Tibial nerve (tissue), 4 donors: ENCODE results near the gene STS. TPM values are rescaled to one million over a fixed set of nuclear protein-coding genes. Genes with fewer than 3 reads are reported as not detected.

Source experiments
- DNase-seq, 2 donors: peaks; one replicate each; pipeline ENCODE4 v3.0.0-alpha.2; 2019; ENCODE audit warnings: low spot score in 2 of 2
- H3K27ac ChIP-seq, 4 donors: fragments of 200-600 bp; sonication (generic) in 3 of 4; one replicate each; pipeline ENCODE4 v1.5.1; 2017 to 2019; ENCODE audit warnings: mild to moderate bottlenecking in 1 of 4
- H3K27me3 ChIP-seq, 2 donors: fragments of 200-600 bp; sonication (generic) in 1 of 2; one replicate each; pipeline versions ENCODE4 v1.5.1 to v1.6.0; 2017 to 2019
- H3K36me3 ChIP-seq, 3 donors: fragments of 200-600 bp; sonication (generic); one replicate each; pipeline ENCODE4 v1.5.1; 2018 to 2019
- H3K4me1 ChIP-seq, 4 donors: fragments of 200-600 bp; sonication (generic) in 3 of 4; one replicate each; pipeline ENCODE4 v1.5.1; 2017 to 2019
- H3K4me3 ChIP-seq, 4 donors: fragments of 200-600 bp; sonication (generic) in 3 of 4; one replicate each; pipeline ENCODE4 v1.5.1; 2017 to 2019; ENCODE audit warnings: mild to moderate bottlenecking in 1 of 4, moderate library complexity in 1 of 4
- H3K9me3 ChIP-seq, 4 donors: fragments of 200-600 bp; sonication (generic) in 3 of 4; one replicate each; pipeline ENCODE4 v1.5.1; 2017 to 2019
- EP300 ChIP-seq, 2 donors: sonication (generic); formaldehyde crosslinking; IDR thresholded peaks; one replicate each; pipeline ENCODE4 v1.6.1; 2017; ENCODE audit warnings: antibody characterized with exemption in 2 of 2, mild to moderate bottlenecking in 1 of 2
- POLR2A ChIP-seq, 2 donors: fragments of 450-650 bp; IDR thresholded peaks; one replicate each; pipeline ENCODE4 v1.6.1; 2017; ENCODE audit warnings: antibody characterized with exemption in 2 of 2, mild to moderate bottlenecking in 2 of 2, moderate library complexity in 2 of 2
- WGBS, 2 donors: methylation state at CpG; one replicate each; pipeline ENCODE4 v1.1.5; 2018; 5-methylcytosine and 5-hydroxymethylcytosine counted together
- total RNA-seq, 4 donors: library from RNA; depleted of rRNA; stranded (reverse); fragments of >200 nt; gene quantifications; one replicate each; pipeline ENCODE4 v1.1.0, GENCODE V29; 2016
- TF ChIP-seq, protein P1 (sequence below), 5 experiments: fragments of 200-600 bp in 3 of 5; fragments of 450-650 bp in 2 of 5; sonication (generic) in 3 of 5; IDR thresholded peaks; one replicate each; pipeline ENCODE4 v1.5.1; 2016 to 2019; ENCODE audit warnings: antibody characterized with exemption in 5 of 5, mild to moderate bottlenecking in 3 of 5, moderate library complexity in 2 of 5

The STS gene
- total RNA-seq, 4 donors from 2014 or later = 6.9 to 9.6 (median 8.7) TPM

DNA sequence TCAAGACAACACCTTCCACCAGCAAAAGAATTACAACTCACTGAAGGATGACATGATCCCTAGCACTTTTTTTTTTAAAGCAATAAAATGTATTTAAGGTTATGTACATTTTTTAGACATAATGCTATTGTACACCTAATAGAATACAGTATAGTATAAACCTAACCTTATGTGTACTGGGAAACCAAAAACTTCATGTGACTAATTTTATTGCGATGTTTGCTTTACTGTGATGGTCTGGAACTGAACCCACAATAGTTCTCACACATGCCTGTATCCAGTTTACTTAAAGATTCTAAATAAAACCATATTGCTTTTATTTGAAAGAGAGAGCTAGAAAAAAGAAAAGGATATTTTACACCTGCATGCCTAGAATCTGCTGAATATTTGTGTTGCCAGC lies 4.4 kb upstream of the STS start:
- Histone ChIP-seq H3K27ac (no peak overlapping the region), H3K27me3 (no peaks in the 10 kb centered on the region), H3K4me3 (no peak overlapping the region), H3K4me1 (peaks cover 0 to 8% (median 0%) of the 10 kb centered on the region in 4 donors), H3K36me3 (no peaks in the 10 kb centered on the region), H3K9me3 (no peaks in the 10 kb centered on the region)
- 98 to 100% methylated on average over 1 of the region's 1 CpG for WGBS, 2 donors
- TF ChIP-seq POLR2A (IDR thresholded peaks at IDR 0.05) = no peak
- no peak for TF ChIP-seq EP300 (IDR thresholded peaks at IDR 0.05)
- TF ChIP-seq, protein P1, sequence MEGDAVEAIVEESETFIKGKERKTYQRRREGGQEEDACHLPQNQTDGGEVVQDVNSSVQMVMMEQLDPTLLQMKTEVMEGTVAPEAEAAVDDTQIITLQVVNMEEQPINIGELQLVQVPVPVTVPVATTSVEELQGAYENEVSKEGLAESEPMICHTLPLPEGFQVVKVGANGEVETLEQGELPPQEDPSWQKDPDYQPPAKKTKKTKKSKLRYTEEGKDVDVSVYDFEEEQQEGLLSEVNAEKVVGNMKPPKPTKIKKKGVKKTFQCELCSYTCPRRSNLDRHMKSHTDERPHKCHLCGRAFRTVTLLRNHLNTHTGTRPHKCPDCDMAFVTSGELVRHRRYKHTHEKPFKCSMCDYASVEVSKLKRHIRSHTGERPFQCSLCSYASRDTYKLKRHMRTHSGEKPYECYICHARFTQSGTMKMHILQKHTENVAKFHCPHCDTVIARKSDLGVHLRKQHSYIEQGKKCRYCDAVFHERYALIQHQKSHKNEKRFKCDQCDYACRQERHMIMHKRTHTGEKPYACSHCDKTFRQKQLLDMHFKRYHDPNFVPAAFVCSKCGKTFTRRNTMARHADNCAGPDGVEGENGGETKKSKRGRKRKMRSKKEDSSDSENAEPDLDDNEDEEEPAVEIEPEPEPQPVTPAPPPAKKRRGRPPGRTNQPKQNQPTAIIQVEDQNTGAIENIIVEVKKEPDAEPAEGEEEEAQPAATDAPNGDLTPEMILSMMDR (IDR thresholded peaks at IDR 0.05) = no peak
- no peak for DNase-seq

DNA sequence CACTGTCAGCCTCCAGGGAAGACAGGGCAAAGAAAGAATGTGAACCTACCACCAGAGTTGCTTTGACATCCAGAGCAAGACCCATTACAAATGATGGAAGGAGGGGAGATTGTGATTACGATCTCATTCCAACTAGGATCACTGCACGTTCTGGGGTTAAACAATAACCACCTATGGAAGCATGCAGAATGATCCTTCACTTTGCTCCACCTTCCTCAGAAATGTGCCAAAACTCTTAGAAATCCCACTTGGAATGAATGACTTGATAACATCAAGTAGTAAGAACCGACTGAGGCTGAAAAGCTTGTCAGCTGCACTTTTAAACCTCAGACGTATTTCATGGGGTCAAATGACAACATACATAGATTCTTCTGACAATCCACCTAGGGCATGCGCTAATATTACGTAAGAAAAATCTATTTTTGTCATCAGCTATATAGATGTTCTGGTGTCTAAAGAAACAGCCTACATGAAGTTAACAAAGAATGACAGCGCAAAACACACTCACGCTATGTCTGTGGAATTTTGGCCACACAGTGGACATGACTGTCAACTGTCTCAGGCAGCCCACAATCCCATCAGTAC lies 3.5 kb upstream of the STS start:
- Histone ChIP-seq H3K9me3 (no peaks in the 10 kb centered on the region), H3K4me3 (no peak overlapping the region), H3K36me3 (no peaks in the 10 kb centered on the region), H3K27me3 (no peaks in the 10 kb centered on the region), H3K4me1 (peaks cover 0 to 8% (median 0%) of the 10 kb centered on the region in 4 donors), H3K27ac (no peak overlapping the region)
- DNase-seq = no peak
- WGBS, 2 donors = 74 to 85% methylated on average over 7 to 8 of the region's 8 CpGs
- TF ChIP-seq EP300 (IDR thresholded peaks at IDR 0.05) (no peak), POLR2A (IDR thresholded peaks at IDR 0.05) (no peak)
- TF ChIP-seq, protein P1 (IDR thresholded peaks at IDR 0.05) = no peak

DNA sequence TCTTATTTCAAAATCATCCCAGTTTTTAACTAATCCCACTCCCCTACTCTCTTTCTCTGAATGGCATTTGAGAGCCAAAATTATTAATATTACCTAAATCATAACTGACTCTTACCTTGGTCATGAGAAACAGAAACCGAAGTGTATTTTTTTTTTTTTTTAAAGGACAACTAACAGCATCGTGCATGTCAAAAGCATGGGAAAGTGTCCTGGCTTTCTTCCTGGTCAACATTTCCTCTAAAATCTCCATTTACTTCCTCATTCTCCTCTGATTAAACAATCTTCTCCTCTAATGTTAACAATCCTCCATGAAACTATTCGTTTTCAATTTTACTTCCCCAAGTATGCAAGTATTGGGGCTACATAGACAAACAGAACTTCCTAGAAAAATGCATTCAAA lies 2.1 kb upstream of the STS start:
- Histone ChIP-seq H3K36me3 (no peaks in the 10 kb centered on the region), H3K9me3 (no peaks in the 10 kb centered on the region), H3K27me3 (no peaks in the 10 kb centered on the region), H3K27ac (peak overlapping the region in 2 of 4 donors; percentile 18 to 19), H3K4me3 (no peak overlapping the region), H3K4me1 (peaks cover 0 to 8% (median 0%) of the 10 kb centered on the region in 4 donors)
- TF ChIP-seq, protein P1 (IDR thresholded peaks at IDR 0.05) = no peak
- TF ChIP-seq POLR2A (IDR thresholded peaks at IDR 0.05) (no peak), EP300 (IDR thresholded peaks at IDR 0.05) (no peak)
- DNase-seq = no peak
- WGBS, 2 donors = 7 to 24% methylated on average over 3 of the region's 3 CpGs

DNA sequence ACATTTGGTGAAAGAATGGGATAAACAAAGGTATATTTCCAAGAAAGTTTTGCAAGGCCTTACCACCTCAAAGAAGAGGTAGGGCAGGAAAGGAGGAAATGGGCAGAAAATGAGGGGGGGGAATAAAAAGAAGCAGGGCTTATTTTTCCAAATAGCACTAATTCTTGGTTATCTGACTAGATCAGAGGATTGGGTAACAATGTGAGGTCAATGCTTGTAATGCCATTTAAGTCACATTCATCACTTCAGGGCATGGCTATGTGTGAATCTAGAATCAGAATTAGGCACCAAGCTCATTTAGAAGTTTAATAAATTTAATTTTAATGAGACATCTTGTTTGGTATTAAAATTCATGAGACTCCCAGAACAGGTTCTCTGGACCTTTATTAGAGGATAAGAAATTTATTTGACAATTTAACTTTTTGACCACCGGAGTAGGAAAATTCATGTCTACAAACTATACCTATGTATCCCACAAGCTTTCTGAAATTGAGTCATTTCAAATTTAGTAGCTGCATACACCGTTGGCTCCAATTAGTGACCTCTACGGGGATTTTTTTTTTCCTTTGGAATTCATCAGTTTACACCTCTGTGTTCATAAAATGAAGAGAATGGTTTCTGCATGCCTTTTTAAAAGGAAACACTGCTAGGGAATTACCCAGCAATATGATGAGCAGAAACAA lies 1.4 kb upstream of the STS start:
- TF ChIP-seq POLR2A (IDR thresholded peaks at IDR 0.05) (no peak), EP300 (IDR thresholded peaks at IDR 0.05) (no peak)
- TF ChIP-seq, protein P1 (IDR thresholded peaks at IDR 0.05) = no peak
- no peak overlapping the region for H3K4me3 ChIP-seq
- H3K9me3 ChIP-seq = no peaks in the 10 kb centered on the region
- 79 to 89% methylated on average over 3 of the region's 3 CpGs for WGBS, 2 donors
- no peak for DNase-seq
- no peaks in the 10 kb centered on the region for H3K27me3 ChIP-seq
- peak overlapping the region in 2 of 4 donors; percentile 18 to 19 for H3K27ac ChIP-seq
- peaks cover 0 to 8% (median 0%) of the 10 kb centered on the region in 4 donors for H3K4me1 ChIP-seq
- H3K36me3 ChIP-seq = no peaks in the 10 kb centered on the region

DNA sequence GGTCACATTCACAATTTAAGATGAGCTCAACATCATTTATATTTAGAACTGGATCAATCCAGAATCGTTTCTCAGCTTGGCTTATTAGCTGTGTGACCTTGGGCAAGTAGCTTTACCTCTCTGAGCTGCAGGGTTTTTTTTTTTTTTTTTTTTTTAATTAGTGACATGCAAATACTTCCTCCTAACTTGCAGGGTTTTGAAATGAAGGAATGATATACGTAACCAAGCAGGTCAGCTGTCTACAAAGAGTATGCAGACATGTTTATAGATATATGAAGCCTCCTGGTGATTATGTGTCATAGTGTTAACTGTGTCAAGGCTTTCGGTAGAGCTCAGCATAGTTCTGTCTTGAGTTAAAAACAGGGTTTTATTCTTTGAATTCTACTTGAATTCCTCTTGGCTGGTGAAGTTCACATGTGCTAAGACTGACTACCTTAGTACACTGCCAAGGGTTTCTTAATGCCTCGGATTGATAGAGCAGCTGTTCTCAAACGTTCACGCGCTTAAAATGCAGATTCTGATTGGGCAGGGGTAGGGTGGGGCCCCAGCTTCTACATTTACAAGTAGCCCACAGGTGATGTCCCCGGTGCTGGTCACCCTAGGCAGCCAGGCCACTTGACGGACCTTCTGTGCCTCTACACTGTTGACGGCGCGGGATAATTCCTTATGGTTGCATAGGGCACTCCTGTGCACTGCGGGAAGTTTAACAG lies 654 bp upstream of the STS start:
- Histone ChIP-seq H3K27me3 (no peaks in the 10 kb centered on the region), H3K4me1 (peaks cover 0 to 8% (median 0%) of the 10 kb centered on the region in 4 donors), H3K36me3 (no peaks in the 10 kb centered on the region), H3K27ac (peak overlapping the region; percentile 73 to 93 (median 90)), H3K9me3 (no peaks in the 10 kb centered on the region), H3K4me3 (peak overlapping the region; percentile 65 to 80 (median 74))
- WGBS, 2 donors = 25 to 29% methylated on average over 8 to 13 of the region's 13 CpGs
- TF ChIP-seq POLR2A (IDR thresholded peaks at IDR 0.05) (no peak), EP300 (IDR thresholded peaks at IDR 0.05) (no peak)
- TF ChIP-seq, protein P1 (IDR thresholded peaks at IDR 0.05) = no peak
- DNase-seq = peak in 1 of 2 donors; percentile 5
